Colonic mucosa (tissue), 4 donors: ENCODE results near the gene LRSAM1. TPM values are rescaled to one million over a fixed set of nuclear protein-coding genes. Genes with fewer than 3 reads are reported as not detected.

ENCODE experiments used
- DNase-seq: peaks from one replicate; pipeline ENCODE4 v3.0.0-alpha.2; 2020
- H3K27ac ChIP-seq: fragments of 200-600 bp; one replicate; pipeline ENCODE4 v1.8.0; 2021
- H3K27me3 ChIP-seq: fragments of 200-600 bp; one replicate; pipeline ENCODE4 v1.8.0; 2021
- H3K36me3 ChIP-seq: fragments of 200-600 bp; one replicate; pipeline ENCODE4 v1.8.0; 2021
- H3K4me1 ChIP-seq: fragments of 200-600 bp; one replicate; pipeline ENCODE4 v1.8.0; 2021; ENCODE audit warnings: mild to moderate bottlenecking
- H3K4me3 ChIP-seq: fragments of 200-600 bp; one replicate; pipeline ENCODE4 v1.8.0; 2021
- H3K9ac ChIP-seq, 2 donors: one replicate each; pipeline ENCODE4 v1.7.0; 2013; ENCODE audit warnings: control low read depth in 2 of 2, low read depth in 2 of 2, low read length in 2 of 2
- H3K9me3 ChIP-seq: fragments of 200-600 bp; one replicate; pipeline ENCODE4 v1.8.0; 2021
- CTCF ChIP-seq: fragments of 200-600 bp; IDR thresholded peaks from one replicate; pipeline ENCODE4 v1.8.0; 2022; ENCODE audit warnings: antibody characterized with exemption, mild to moderate bottlenecking
- intact Hi-C: fragments of 100-400 bp; cut with DNase I; formaldehyde crosslinking; loops from one replicate; pipeline ENCODE4 v1.14.1; 2022
- total RNA-seq, 2 donors: library from RNA; stranded (reverse); fragmentation: NEBNext Ultra II Directional in 1 of 2; extraction: Animal tissue kit (Norgen Biotek cat#: 25700) in 1 of 2; gene quantifications; one replicate each; pipeline ENCODE4 v1.2.1, GENCODE V29; 2021
- donor health status: healthy.
- donor health status: DM: no; HTN: no; CAD: no.
- donor health status: DM: no; HTN: no; CAD: no.

The LRSAM1 gene
- total RNA-seq, 2 donors from 2014 or later, result 14.7 to 15.6 TPM

- Histone ChIP-seq H3K9me3 (no peaks in the 10 kb centered on the region), H3K4me1 (peaks cover 9% of the 10 kb centered on the region), H3K4me3 (no peak overlapping the region), H3K27ac (no peak overlapping the region), H3K9ac (no peak overlapping the region), H3K36me3 (peaks cover 30% of the 10 kb centered on the region), H3K27me3 (no peaks in the 10 kb centered on the region)
- no peak for TF ChIP-seq CTCF
- intact Hi-C loops, result loop anchor here (5.0 kb wide), 1 partner anchor 48 kb away; the partner anchor contains the start of gene SLC2A8
- DNase-seq, result no peak
Measured at GRCh38 chr9:127444921-127445850, 6.1 kb upstream of the LRSAM1 start.

- Histone ChIP-seq H3K27me3 (no peaks in the 10 kb centered on the region), H3K9me3 (no peaks in the 10 kb centered on the region), H3K27ac (no peak overlapping the region), H3K36me3 (peaks cover 30% of the 10 kb centered on the region), H3K9ac (no peak overlapping the region), H3K4me3 (no peak overlapping the region), H3K4me1 (peaks cover 9% of the 10 kb centered on the region)
- no peak for TF ChIP-seq CTCF
- no peak for DNase-seq
- intact Hi-C loops, result loop anchor here (5.0 kb wide), 1 partner anchor 49 kb away; the partner anchor contains the start of gene SLC2A8
Measured at GRCh38 chr9:127445851-127446712, 5.2 kb upstream of the LRSAM1 start.

GRCh38 chr9:127446713-127447415 lies 4.4 kb upstream of the LRSAM1 start:
- no peak overlapping the region for H3K4me3 ChIP-seq
- no peak overlapping the region for H3K9ac ChIP-seq
- H3K9me3 ChIP-seq, result no peaks in the 10 kb centered on the region
- H3K27ac ChIP-seq, result no peak overlapping the region
- peaks cover 30% of the 10 kb centered on the region for H3K36me3 ChIP-seq
- no peaks in the 10 kb centered on the region for H3K27me3 ChIP-seq
- no peak for TF ChIP-seq CTCF
- intact Hi-C loops, result loop anchor here (5.0 kb wide), 1 partner anchor 50 kb away; the partner anchor contains the start of gene SLC2A8
- H3K4me1 ChIP-seq, result peaks cover 9% of the 10 kb centered on the region
- no peak for DNase-seq

GRCh38 chr9:127447416-127448111 lies 3.7 kb upstream of the LRSAM1 start:
- intact Hi-C loops, result loop anchor here (5.0 kb wide), 1 partner anchor 50 kb away; the partner anchor contains the start of gene SLC2A8
- TF ChIP-seq CTCF, result no peak
- Histone ChIP-seq H3K27ac (no peak overlapping the region), H3K9ac (peak overlapping the region in 1 of 2 donors; percentile 57), H3K36me3 (peaks cover 30% of the 10 kb centered on the region), H3K4me1 (peaks cover 9% of the 10 kb centered on the region), H3K27me3 (no peaks in the 10 kb centered on the region), H3K9me3 (no peaks in the 10 kb centered on the region), H3K4me3 (no peak overlapping the region)
- no peak for DNase-seq
